Measurements from ENCODE around the gene ARHGEF4.

DNA sequence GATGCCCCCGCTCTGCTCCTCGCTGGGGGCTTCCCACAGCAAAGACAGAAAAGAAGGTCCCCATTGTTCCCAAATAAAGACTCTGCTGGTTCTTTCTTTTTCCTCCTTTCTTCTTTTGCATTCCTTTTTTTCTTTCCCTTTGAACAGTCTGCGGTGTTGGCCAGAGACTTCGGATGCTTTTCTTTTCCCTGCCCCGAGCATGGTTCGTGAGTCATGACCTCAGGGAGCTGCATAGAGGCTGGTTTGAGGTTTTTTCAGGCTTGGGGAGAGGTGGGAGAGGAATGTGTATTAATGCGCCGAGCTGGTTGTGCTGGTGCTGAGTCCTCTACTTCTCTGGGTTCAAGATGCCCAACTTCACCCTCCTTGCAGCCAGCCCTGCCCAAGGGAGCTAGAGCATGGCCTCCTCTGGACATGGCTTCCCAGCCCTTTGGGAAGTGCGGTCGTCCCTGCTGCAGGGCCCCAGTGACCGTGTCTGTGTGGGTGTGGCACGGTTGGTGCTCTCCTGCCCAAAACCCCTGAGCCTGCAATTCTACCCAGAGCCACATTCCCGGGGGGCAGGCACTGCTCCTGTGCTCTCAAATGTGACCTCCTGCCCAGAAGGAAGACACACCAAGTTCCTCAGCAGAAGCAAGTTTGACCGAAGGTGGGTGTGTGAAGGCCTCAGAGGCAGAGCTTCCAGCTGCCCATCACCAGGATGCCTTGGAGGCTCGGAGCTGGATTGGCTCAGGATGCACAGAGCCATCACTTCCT lies 9.0 kb upstream of the ARHGEF4 start:
- TF ChIP-seq, protein P1, sequence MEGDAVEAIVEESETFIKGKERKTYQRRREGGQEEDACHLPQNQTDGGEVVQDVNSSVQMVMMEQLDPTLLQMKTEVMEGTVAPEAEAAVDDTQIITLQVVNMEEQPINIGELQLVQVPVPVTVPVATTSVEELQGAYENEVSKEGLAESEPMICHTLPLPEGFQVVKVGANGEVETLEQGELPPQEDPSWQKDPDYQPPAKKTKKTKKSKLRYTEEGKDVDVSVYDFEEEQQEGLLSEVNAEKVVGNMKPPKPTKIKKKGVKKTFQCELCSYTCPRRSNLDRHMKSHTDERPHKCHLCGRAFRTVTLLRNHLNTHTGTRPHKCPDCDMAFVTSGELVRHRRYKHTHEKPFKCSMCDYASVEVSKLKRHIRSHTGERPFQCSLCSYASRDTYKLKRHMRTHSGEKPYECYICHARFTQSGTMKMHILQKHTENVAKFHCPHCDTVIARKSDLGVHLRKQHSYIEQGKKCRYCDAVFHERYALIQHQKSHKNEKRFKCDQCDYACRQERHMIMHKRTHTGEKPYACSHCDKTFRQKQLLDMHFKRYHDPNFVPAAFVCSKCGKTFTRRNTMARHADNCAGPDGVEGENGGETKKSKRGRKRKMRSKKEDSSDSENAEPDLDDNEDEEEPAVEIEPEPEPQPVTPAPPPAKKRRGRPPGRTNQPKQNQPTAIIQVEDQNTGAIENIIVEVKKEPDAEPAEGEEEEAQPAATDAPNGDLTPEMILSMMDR (IDR thresholded peaks at IDR 0.05; ENCODE audit: insufficient read depth, low read depth, low read length) = no peak
- TF ChIP-seq EZH2 (IDR thresholded peaks at IDR 0.05; ENCODE audit: insufficient read depth, low read length) = no peak

Data from astrocyte (in vitro differentiated cells and primary cell).